GM19397 (cell line): Measurements from ENCODE around the gene JARID2.
"Not testable (repeated sequence)": the region's sequence is repeated elsewhere in the genome, so short reads cannot be mapped to it uniquely, and the experiment has no call there.

ENCODE experiments used
- ATAC-seq: cut with Tn5 transposase; IDR thresholded peaks from one replicate; pipeline ENCODE4 v1.9.1; 2021; ENCODE audit warnings: mild to moderate bottlenecking, moderate library complexity; ENCODE audit not compliant: unreplicated experiment

The JARID2 gene

GRCh38 chr6:15305909-15306308 is 60.0 kb downstream of the JARID2 start:
- ATAC-seq: no peak

- ATAC-seq: no peak
These were observed 62.8 kb downstream of the JARID2 start for GRCh38 chr6:15308435-15309213.

GRCh38 chr6:15309611-15310283 is 63.9 kb downstream of the JARID2 start:
- no peak for ATAC-seq

- ATAC-seq: no peak
These were observed 64.8 kb downstream of the JARID2 start for GRCh38 chr6:15310680-15311079.

- no peak for ATAC-seq
These were observed 66.6 kb downstream of the JARID2 start for GRCh38 chr6:15312500-15312899.

GRCh38 chr6:15313367-15313766 is 67.5 kb downstream of the JARID2 start:
- no peak for ATAC-seq

- no peak for ATAC-seq
These were observed 70.9 kb downstream of the JARID2 start for GRCh38 chr6:15316754-15317153.

- ATAC-seq: no peak
These were observed 71.4 kb downstream of the JARID2 start for GRCh38 chr6:15317251-15317650.

GRCh38 chr6:15317934-15318902 is 72.3 kb downstream of the JARID2 start:
- ATAC-seq: no peak

GRCh38 chr6:15319677-15320076 is 73.8 kb downstream of the JARID2 start:
- ATAC-seq: no peak

- no peak for ATAC-seq
These were observed 74.8 kb downstream of the JARID2 start for GRCh38 chr6:15320693-15321092.

GRCh38 chr6:15322184-15322583 is 76.3 kb downstream of the JARID2 start:
- no peak for ATAC-seq

GRCh38 chr6:15322781-15323536 is 77.1 kb downstream of the JARID2 start:
- no peak for ATAC-seq

GRCh38 chr6:15323611-15324010 is 77.7 kb downstream of the JARID2 start:
- not testable (repeated sequence) for ATAC-seq

- no peak for ATAC-seq
These were observed 78.6 kb downstream of the JARID2 start for GRCh38 chr6:15324427-15324985.

- no peak for ATAC-seq
These were observed 79.7 kb downstream of the JARID2 start for GRCh38 chr6:15325540-15325955.

GRCh38 chr6:15326067-15326614 is 80.3 kb downstream of the JARID2 start:
- no peak for ATAC-seq

GRCh38 chr6:15327271-15327670 is 81.4 kb downstream of the JARID2 start:
- ATAC-seq: no peak

GRCh38 chr6:15329197-15329671 is 83.4 kb downstream of the JARID2 start:
- no peak for ATAC-seq
